ENCODE measurements around the gene KIAA1328.
A peak's percentile ranks its signal among the peaks of the same experiment; 100 is the strongest.

Gene KIAA1328

DNA sequence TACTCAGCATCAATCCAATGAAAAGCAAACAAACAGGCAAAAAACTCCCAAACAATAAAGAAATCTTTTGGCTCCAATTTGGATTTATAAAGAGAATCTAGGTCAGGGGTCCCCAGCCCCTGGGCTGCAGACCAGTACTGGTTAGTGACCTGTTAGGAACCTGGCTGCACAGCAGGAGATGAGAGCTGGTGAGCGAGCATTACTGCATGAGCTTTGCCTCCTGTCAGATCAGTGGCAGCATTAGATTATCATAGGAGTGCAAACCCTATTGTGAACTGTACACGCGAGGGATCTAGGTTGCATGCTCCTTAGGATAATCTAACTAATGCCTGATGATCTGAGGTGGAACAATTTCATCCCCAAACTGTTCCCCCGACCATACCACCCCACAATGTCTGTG lies 102.2 kb downstream of the KIAA1328 start:
- H3K4me3 ChIP-seq (ENCODE audit: low read length), result no peak overlapping the region
- TF ChIP-seq CTCF (conservative IDR thresholded peaks at IDR 0.05; ENCODE audit: low read length), result no peak
- no peak for DNase-seq (ENCODE audit: low read depth)

DNA sequence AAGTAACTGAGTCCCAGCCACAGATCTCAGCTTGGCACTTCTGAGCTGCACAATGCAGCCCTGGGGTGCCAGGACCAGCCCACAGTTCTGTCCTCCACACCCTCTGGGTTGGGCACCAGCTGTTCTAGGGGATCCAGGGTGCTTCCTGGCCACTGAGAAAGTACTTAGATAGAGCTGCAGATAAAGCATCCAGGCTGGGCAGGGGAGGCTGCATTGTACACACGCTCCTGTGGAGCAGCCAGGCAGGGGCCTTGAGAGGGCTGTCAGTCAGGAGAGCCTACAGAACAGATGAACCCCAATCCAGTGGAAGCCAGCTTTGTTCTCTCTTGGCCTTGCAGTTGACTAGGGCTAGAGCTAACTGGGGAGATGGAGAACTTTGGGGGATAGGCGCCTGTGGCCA lies 104.6 kb downstream of the KIAA1328 start:
- TF ChIP-seq CTCF (conservative IDR thresholded peaks at IDR 0.05; ENCODE audit: low read length), result no peak
- no peak for DNase-seq (ENCODE audit: low read depth)
- no peak overlapping the region for H3K4me3 ChIP-seq (ENCODE audit: low read length)

GRCh38 chr18:36934884-36935283 lies 106.0 kb downstream of the KIAA1328 start:
- TF ChIP-seq CTCF (conservative IDR thresholded peaks at IDR 0.05; ENCODE audit: low read length), result no peak
- H3K4me3 ChIP-seq (ENCODE audit: low read length), result no peak overlapping the region
- peak; percentile 70 for DNase-seq (ENCODE audit: low read depth)

DNA sequence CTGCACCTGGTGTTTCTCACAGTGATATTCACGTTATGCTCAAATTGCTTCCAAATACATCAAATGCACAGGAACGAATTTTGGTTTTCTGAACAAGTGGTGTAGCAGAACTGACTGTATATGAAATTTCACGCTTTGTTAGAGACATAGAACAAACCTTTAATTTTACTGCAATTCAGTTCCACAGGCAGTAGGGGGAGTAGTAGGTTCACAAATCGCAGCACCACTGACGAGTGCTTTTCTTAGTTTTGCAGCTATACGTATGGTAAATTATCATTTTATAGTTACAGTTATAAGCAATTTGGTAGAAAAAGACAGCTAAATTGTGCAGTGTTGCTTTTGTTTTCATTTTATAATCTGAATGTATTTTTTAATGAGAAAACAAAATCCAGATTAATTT lies 113.3 kb downstream of the KIAA1328 start:
- H3K4me3 ChIP-seq (ENCODE audit: low read length), result no peak overlapping the region
- DNase-seq (ENCODE audit: low read depth), result peak; percentile 27
- peak; percentile 59 for TF ChIP-seq CTCF (conservative IDR thresholded peaks at IDR 0.05; ENCODE audit: low read length)

GRCh38 chr18:36947820-36948348 lies 119.0 kb downstream of the KIAA1328 start:
- no peak for DNase-seq (ENCODE audit: low read depth)
- TF ChIP-seq CTCF (conservative IDR thresholded peaks at IDR 0.05; ENCODE audit: low read length), result no peak
- no peak overlapping the region for H3K4me3 ChIP-seq (ENCODE audit: low read length)

DNA sequence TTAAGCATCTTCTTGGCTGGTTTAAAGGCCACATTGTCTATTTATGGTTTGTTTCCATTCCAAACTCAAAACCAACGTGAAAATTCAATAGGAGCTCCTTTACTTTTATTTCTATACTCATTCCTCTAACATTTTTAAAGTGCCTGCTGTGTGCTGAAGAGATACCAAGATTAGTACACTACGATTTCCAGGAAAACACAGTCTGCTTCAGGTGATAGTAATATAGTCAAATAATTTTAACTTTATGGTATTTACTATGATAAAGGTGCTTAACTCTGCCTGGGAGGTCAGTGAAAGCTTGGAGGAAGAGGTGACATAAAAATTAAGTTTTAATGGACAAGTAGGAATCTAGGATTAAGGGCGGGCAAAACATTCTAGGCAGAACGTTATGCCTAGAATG lies 121.4 kb downstream of the KIAA1328 start:
- no peak overlapping the region for H3K4me3 ChIP-seq (ENCODE audit: low read length)
- DNase-seq (ENCODE audit: low read depth), result no peak
- no peak for TF ChIP-seq CTCF (conservative IDR thresholded peaks at IDR 0.05; ENCODE audit: low read length)

DNA sequence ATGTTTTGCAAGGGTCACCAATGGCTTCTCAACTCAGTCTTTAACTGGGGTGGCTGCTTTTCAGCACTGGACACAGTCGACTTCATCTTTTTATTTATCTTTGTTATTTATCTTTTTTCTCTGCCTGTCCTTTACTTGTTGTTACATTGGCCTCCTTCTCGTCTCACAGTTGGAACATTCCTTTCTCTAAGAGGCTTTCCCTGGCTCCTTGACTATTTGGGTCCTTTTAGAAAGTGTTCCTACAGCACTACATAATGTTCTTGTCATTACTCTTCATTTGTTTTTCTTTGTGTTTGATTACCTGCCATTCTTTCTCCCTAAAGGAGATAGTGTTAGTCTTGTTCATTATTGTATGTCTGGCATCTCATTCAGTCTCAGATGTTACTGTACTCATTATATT lies 122.0 kb downstream of the KIAA1328 start:
- no peak overlapping the region for H3K4me3 ChIP-seq (ENCODE audit: low read length)
- no peak for TF ChIP-seq CTCF (conservative IDR thresholded peaks at IDR 0.05; ENCODE audit: low read length)
- DNase-seq (ENCODE audit: low read depth), result no peak

All from AG10803 (cell line).